K562 (cell line): ENCODE data around the gene MN1. TPM values are rescaled to one million over a fixed set of nuclear protein-coding genes. Genes with fewer than 3 reads are reported as not detected.
A peak's percentile ranks its signal among the peaks of the same experiment; 100 is the strongest.

Experiments used
- ATF7 ChIP-seq: fragments of 450-650 bp; IDR thresholded peaks from 2 replicates; pipeline ENCODE4 v1.7.1; 2014; ENCODE audit warnings: mild to moderate bottlenecking, moderate library complexity
- BACH1 ChIP-seq: fragments of 200-800 bp; sonication (Bioruptor generic); IDR thresholded peaks from 2 replicates; pipeline ENCODE4 v1.6.1; 2016; ENCODE audit warnings: missing genetic modification characterization, missing compliant biosample characterization
- CBX8 ChIP-seq: fragments of 200-600 bp; sonication (generic); IDR thresholded peaks from 2 replicates; pipeline ENCODE4 v1.6.1; 2012; ENCODE audit warnings: borderline replicate concordance, mixed run types, low read depth, mild to moderate bottlenecking, moderate library complexity, mixed read lengths, low read length, control low read depth, inconsistent platforms; ENCODE audit not compliant: poor library complexity, severe bottlenecking; ENCODE audit errors: extremely low read depth
- EP300 ChIP-seq: IDR thresholded peaks from 2 replicates; pipeline ENCODE4 v1.6.1; 2012; ENCODE audit warnings: low read length, improper control_type of control experiment
- ETV6 ChIP-seq, 3 experiments: fragments of 150-350 bp in 1 of 3; sonication (generic) in 1 of 3; formaldehyde crosslinking in 1 of 3; IDR thresholded peaks; 2 replicates each; pipeline versions ENCODE4 v1.6.1 to v1.8.0; 2014 to 2022; ENCODE audit warnings: borderline replicate concordance in 2 of 3, low read depth in 2 of 3, antibody characterized with exemption in 1 of 3, low read length in 1 of 3, mild to moderate bottlenecking in 1 of 3, missing genetic modification reagents in 1 of 3
- HDAC2 ChIP-seq: fragments of 450-650 bp; IDR thresholded peaks from 2 replicates; pipeline ENCODE4 v1.6.1; 2016; ENCODE audit warnings: mild to moderate bottlenecking
- KDM1A ChIP-seq, 2 experiments: fragments of 450-650 bp; IDR thresholded peaks; 2 replicates each; pipeline ENCODE4 v1.6.1; 2016; ENCODE audit warnings: mild to moderate bottlenecking in 2 of 2
- MAFF ChIP-seq: IDR thresholded peaks from 2 replicates; pipeline ENCODE4 v1.6.1; 2012; ENCODE audit warnings: low read length, improper control_type of control experiment
- PHB2 ChIP-seq: fragments of 450-650 bp; IDR thresholded peaks from 2 replicates; pipeline ENCODE4 v1.6.1; 2017; ENCODE audit warnings: low read depth
- POLR2AphosphoS2 ChIP-seq: IDR thresholded peaks from 2 replicates; pipeline ENCODE4 v1.6.1; 2012; ENCODE audit warnings: low read length, improper control_type of control experiment
- POLR3A ChIP-seq: IDR thresholded peaks from 2 replicates; pipeline ENCODE4 v1.6.1; 2011; ENCODE audit warnings: borderline replicate concordance, mild to moderate bottlenecking, moderate library complexity; ENCODE audit not compliant: insufficient read length, insufficient read depth; ENCODE audit errors: extremely low read depth
- RAD21 ChIP-seq, 2 experiments: fragments of 250-450 bp in 1 of 2; fragments of 450-650 bp in 1 of 2; sonication (Bioruptor Pico) in 1 of 2; formaldehyde crosslinking in 1 of 2; IDR thresholded peaks in 1 of 2; conservative IDR thresholded peaks in 1 of 2; 2 replicates each; pipeline versions ENCODE4 v1.4.0 to v1.8.0; 2020 to 2022; ENCODE audit warnings: mild to moderate bottlenecking in 2 of 2, moderate library complexity in 1 of 2
- RBFOX2 ChIP-seq: fragments of 200-400 bp; formaldehyde crosslinking; IDR thresholded peaks from 2 replicates; pipeline ENCODE4 v1.6.1; 2017; ENCODE audit warnings: low read depth, mild to moderate bottlenecking, low read length, moderate library complexity
- SAP30 ChIP-seq: fragments of 200-600 bp; sonication (generic); IDR thresholded peaks from 2 replicates; pipeline ENCODE4 v1.6.1; 2012; ENCODE audit warnings: borderline replicate concordance, low read depth, mild to moderate bottlenecking, moderate library complexity, low read length, control low read depth, inconsistent platforms; ENCODE audit not compliant: insufficient read depth, poor library complexity, severe bottlenecking
- STAG1 ChIP-seq: sonication (generic); formaldehyde crosslinking; IDR thresholded peaks from 2 replicates; pipeline ENCODE4 v1.5.0; 2020; ENCODE audit warnings: missing genetic modification reagents, borderline replicate concordance
- STAT5A ChIP-seq: IDR thresholded peaks from 2 replicates; pipeline ENCODE4 v1.6.1; 2012; ENCODE audit warnings: low read length, inconsistent platforms, borderline replicate concordance
- ZEB2 ChIP-seq: fragments of 450-650 bp; IDR thresholded peaks from 2 replicates; pipeline ENCODE4 v1.6.1; 2016
- ZNF311 ChIP-seq: fragments of 250-450 bp; sonication (Bioruptor Pico); IDR thresholded peaks from 2 replicates; pipeline ENCODE4 v1.4.0; 2020; ENCODE audit warnings: mild to moderate bottlenecking, moderate library complexity
- polyA plus RNA-seq, 8 experiments: library from polyadenylated mRNA; depleted of rRNA in 4 of 8; stranded (reverse) in 5 of 8; unstranded in 3 of 8; fragments of >200 nt; fragmentation: Nextera tagmentation in 2 of 8; fragmentation: Illumina TruSeq in 1 of 8; extraction: Ambion mirVana in 2 of 8; extraction: Trizol in 1 of 8; gene quantifications; 2 replicates each; pipeline versions ENCODE4 v1.2.1 to v1.2.3, GENCODE V29; 2011 to 2014; ENCODE audit warnings: inconsistent platforms in 1 of 8, missing spikeins in 1 of 8
- total RNA-seq, 7 experiments: library from RNA; depleted of rRNA in 6 of 7; stranded (reverse); fragments of >200 nt in 6 of 7; fragmentation: Illumina TruSeq in 2 of 7; extraction: Trizol in 2 of 7; gene quantifications; 2 replicates each; pipeline versions ENCODE4 v1.2.1 to v1.2.3, GENCODE V29; 2011 to 2021; ENCODE audit warnings: low replicate concordance in 1 of 7
- TF ChIP-seq, protein P1 (sequence below): IDR thresholded peaks from 2 replicates; pipeline ENCODE4 v1.6.1; 2011; ENCODE audit not compliant: insufficient read length; ENCODE audit errors: extremely low read depth
- TF ChIP-seq, protein P2 (sequence below): fragments of 450-650 bp; formaldehyde crosslinking; IDR thresholded peaks from 2 replicates; pipeline ENCODE4 v1.4.0; 2020; ENCODE audit warnings: mild to moderate bottlenecking
- TF ChIP-seq, protein P3 (sequence below): fragments of 250-450 bp; sonication (Bioruptor Pico); IDR thresholded peaks from 2 replicates; pipeline ENCODE4 v1.8.0; 2022; ENCODE audit warnings: moderate library complexity, mild to moderate bottlenecking, inconsistent platforms
- TF ChIP-seq, protein P4 (sequence below): sonication (generic); IDR thresholded peaks from 2 replicates; pipeline ENCODE4 v1.6.1; 2016
- TF ChIP-seq, protein P5 (sequence below), 2 experiments: fragments of 450-650 bp; conservative IDR thresholded peaks; 2 replicates each; pipeline ENCODE4 v1.6.1; 2017; ENCODE audit warnings: mild to moderate bottlenecking in 2 of 2, moderate library complexity in 2 of 2

MN1 gene
- total and polyA plus RNA-seq, 9 of the 15 experiments (the other 6 are each of a cell fraction or from before 2014, with no cell fraction given): under 0.01 to 0.05 (median 0.03) TPM; not detected in 5

DNA sequence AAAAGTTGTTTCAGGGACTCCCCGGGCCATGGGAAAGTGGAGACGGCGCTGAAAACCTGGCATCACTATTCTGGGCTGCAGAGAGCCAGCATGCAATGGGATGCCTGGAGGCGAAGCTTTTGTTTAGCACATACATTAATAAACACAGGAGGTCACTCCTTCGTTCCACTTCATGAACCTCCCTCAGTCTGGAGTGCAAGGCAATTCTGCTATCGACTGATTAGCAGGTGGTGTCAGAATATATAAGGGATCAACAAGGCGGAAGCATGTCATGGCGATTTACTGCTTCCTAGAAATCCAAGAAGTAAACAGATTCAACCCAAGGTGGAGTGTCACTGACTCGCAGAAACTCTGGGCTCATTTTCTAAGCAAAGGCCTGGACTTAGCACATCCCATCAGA, 45.4 kb upstream of the MN1 start (continued):
- TF ChIP-seq CBX8 (no peak), ZNF311 (CRISPR knock-in tag) (no peak), SAP30 (no peak), HDAC2 (peak; percentile 92), ETV6 (IDR thresholded peaks at IDR 0.05; ENCODE audit: borderline replicate concordance in 1 of 2, low read depth in 2 of 2, low read length in 1 of 2) (peak; percentile 64; a peak in 2 of 4 replicates), ETV6 (CRISPR knock-in tag; IDR thresholded peaks at IDR 0.05; ENCODE audit: borderline replicate concordance) (no peak), KDM1A (IDR thresholded peaks at IDR 0.05) (peak; percentile 86 to 92), RAD21 (CRISPR knock-in tag; conservative IDR thresholded peaks at IDR 0.05 in 1 of 2, IDR thresholded peaks at IDR 0.05 in 1 of 2) (0 out of 4 replicates have a peak, but pooled peaks of 1 of the 2 experiments have one; percentile 15), POLR2AphosphoS2 (no peak), MAFF (no peak), STAT5A (peak; percentile 94), ZEB2 (no peak), EP300 (peak; percentile 87), STAG1 (CRISPR knock-in tag) (no peak), BACH1 (tag) (no peak), PHB2 (no peak), RBFOX2 (no peak), POLR3A (no peak), ATF7 (peak; percentile 30; the same call in 1 of the 2 replicates)
- TF ChIP-seq, protein P1, sequence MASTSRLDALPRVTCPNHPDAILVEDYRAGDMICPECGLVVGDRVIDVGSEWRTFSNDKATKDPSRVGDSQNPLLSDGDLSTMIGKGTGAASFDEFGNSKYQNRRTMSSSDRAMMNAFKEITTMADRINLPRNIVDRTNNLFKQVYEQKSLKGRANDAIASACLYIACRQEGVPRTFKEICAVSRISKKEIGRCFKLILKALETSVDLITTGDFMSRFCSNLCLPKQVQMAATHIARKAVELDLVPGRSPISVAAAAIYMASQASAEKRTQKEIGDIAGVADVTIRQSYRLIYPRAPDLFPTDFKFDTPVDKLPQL: no peak
- TF ChIP-seq, protein P2, sequence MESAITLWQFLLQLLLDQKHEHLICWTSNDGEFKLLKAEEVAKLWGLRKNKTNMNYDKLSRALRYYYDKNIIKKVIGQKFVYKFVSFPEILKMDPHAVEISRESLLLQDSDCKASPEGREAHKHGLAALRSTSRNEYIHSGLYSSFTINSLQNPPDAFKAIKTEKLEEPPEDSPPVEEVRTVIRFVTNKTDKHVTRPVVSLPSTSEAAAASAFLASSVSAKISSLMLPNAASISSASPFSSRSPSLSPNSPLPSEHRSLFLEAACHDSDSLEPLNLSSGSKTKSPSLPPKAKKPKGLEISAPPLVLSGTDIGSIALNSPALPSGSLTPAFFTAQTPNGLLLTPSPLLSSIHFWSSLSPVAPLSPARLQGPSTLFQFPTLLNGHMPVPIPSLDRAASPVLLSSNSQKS (CRISPR knock-in tag): no peak
- TF ChIP-seq, protein P3, sequence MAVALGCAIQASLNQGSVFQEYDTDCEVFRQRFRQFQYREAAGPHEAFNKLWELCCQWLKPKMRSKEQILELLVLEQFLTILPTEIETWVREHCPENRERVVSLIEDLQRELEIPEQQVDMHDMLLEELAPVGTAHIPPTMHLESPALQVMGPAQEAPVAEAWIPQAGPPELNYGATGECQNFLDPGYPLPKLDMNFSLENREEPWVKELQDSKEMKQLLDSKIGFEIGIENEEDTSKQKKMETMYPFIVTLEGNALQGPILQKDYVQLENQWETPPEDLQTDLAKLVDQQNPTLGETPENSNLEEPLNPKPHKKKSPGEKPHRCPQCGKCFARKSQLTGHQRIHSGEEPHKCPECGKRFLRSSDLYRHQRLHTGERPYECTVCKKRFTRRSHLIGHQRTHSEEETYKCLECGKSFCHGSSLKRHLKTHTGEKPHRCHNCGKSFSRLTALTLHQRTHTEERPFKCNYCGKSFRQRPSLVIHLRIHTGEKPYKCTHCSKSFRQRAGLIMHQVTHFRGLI: no peak
- TF ChIP-seq, protein P4, sequence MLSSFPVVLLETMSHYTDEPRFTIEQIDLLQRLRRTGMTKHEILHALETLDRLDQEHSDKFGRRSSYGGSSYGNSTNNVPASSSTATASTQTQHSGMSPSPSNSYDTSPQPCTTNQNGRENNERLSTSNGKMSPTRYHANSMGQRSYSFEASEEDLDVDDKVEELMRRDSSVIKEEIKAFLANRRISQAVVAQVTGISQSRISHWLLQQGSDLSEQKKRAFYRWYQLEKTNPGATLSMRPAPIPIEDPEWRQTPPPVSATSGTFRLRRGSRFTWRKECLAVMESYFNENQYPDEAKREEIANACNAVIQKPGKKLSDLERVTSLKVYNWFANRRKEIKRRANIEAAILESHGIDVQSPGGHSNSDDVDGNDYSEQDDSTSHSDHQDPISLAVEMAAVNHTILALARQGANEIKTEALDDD: no peak
- TF ChIP-seq, protein P5, sequence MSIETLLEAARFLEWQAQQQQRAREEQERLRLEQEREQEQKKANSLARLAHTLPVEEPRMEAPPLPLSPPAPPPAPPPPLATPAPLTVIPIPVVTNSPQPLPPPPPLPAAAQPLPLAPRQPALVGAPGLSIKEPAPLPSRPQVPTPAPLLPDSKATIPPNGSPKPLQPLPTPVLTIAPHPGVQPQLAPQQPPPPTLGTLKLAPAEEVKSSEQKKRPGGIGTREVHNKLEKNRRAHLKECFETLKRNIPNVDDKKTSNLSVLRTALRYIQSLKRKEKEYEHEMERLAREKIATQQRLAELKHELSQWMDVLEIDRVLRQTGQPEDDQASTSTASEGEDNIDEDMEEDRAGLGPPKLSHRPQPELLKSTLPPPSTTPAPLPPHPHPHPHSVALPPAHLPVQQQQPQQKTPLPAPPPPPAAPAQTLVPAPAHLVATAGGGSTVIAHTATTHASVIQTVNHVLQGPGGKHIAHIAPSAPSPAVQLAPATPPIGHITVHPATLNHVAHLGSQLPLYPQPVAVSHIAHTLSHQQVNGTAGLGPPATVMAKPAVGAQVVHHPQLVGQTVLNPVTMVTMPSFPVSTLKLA (conservative IDR thresholded peaks at IDR 0.05): peak in 1 of 2 experiments; percentile 52; a peak in 1 of 4 replicates
